PC-9 (cell line): ENCODE results near the gene AGRP. TPM values are rescaled to one million over a fixed set of nuclear protein-coding genes. Genes with fewer than 3 reads are reported as not detected.
A peak's percentile ranks its signal among the peaks of the same experiment; 100 is the strongest.

Experiments used
- BruUV-seq: library from RNA; stranded (reverse); fragments of 400-500 nt; replicated peaks from 2 replicates; lab custom pipeline; 2021; lab: Mats Ljungman, UMichigan
- CTCF ChIA-PET: fragments of 300-600 bp; sonication (Branson Sonifier 250); formaldehyde crosslinking; loops from one replicate; lab custom pipeline; 2022; ENCODE audit warnings: antibody characterized with exemption; lab: Charles Lee
- POLR2A ChIA-PET: fragments of 300-600 bp; sonication (Branson Sonifier 250); formaldehyde crosslinking; loops from one replicate; lab custom pipeline; 2022; ENCODE audit warnings: antibody characterized with exemption; ENCODE audit not compliant: unreplicated experiment; lab: Charles Lee
- DNase-seq, 2 experiments: peaks; one replicate each; pipeline versions ENCODE4 v3.0.0 to v3.0.0-alpha.2; 2015 to 2022; ENCODE audit warnings: mixed read lengths in 1 of 2
- H2AFZ ChIP-seq: fragments of 200-600 bp; sonication (generic); 2 replicates; pipeline ENCODE4 v1.8.1; 2017; ENCODE audit warnings: antibody characterized with exemption
- H3F3A ChIP-seq: fragments of 200-600 bp; sonication (generic); 2 replicates; pipeline ENCODE4 v1.8.1; 2017; ENCODE audit warnings: antibody characterized with exemption, mild to moderate bottlenecking, low read depth; ENCODE audit not compliant: insufficient read depth
- H3K27ac ChIP-seq: fragments of 200-600 bp; sonication (generic); 2 replicates; pipeline ENCODE4 v1.6.1; 2016; ENCODE audit warnings: mixed run types
- H3K27me3 ChIP-seq: fragments of 200-600 bp; sonication (generic); 2 replicates; pipeline ENCODE4 v1.6.1; 2016; ENCODE audit warnings: low read depth, mixed run types; ENCODE audit not compliant: insufficient read depth
- H3K36me3 ChIP-seq: fragments of 200-600 bp; sonication (generic); 2 replicates; pipeline ENCODE4 v1.6.1; 2016; ENCODE audit warnings: low read depth, mixed run types
- H3K4me1 ChIP-seq: fragments of 200-600 bp; sonication (generic); replicated peaks from 2 replicates; pipeline ENCODE4 v1.6.1; 2016; ENCODE audit warnings: mixed run types; ENCODE audit not compliant: insufficient read depth
- H3K4me2 ChIP-seq: fragments of 200-600 bp; sonication (generic); 2 replicates; pipeline ENCODE4 v1.6.1; 2017; ENCODE audit warnings: mixed run types
- H3K4me3 ChIP-seq: fragments of 200-600 bp; sonication (generic); 2 replicates; pipeline ENCODE4 v1.6.1; 2016; ENCODE audit warnings: mixed run types
- H3K79me2 ChIP-seq: fragments of 200-600 bp; sonication (generic); 2 replicates; pipeline ENCODE4 v1.6.1; 2017; ENCODE audit warnings: low read depth, mixed run types
- H3K9me2 ChIP-seq: fragments of 200-600 bp; sonication (generic); 2 replicates; pipeline ENCODE4 v1.8.1; 2017; ENCODE audit warnings: mild to moderate bottlenecking; ENCODE audit not compliant: insufficient read depth
- H3K9me3 ChIP-seq: fragments of 200-600 bp; sonication (generic); 2 replicates; pipeline ENCODE4 v1.8.1; 2016; ENCODE audit warnings: low read depth; ENCODE audit not compliant: insufficient read depth
- H4K20me1 ChIP-seq: fragments of 200-600 bp; sonication (generic); 2 replicates; pipeline ENCODE4 v1.8.1; 2017; ENCODE audit not compliant: insufficient read depth
- EZH2 ChIP-seq: fragments of 200-600 bp; sonication (generic); IDR thresholded peaks from 2 replicates; pipeline ENCODE4 v1.8.0; 2017; ENCODE audit warnings: antibody characterized with exemption, low read depth
- intact Hi-C: fragments of 100-400 bp; cut with micrococcal nuclease; formaldehyde crosslinking; loops from one replicate; pipeline ENCODE4 v1.10.0; 2022; ENCODE audit not compliant: unreplicated experiment
- total RNA-seq: library from RNA; stranded (reverse); gene quantifications from 2 replicates; pipeline ENCODE4 v1.2.3, GENCODE V29; 2021
- TF ChIP-seq, protein P1 (sequence below): fragments of 200-600 bp; sonication (generic); conservative IDR thresholded peaks from 2 replicates; pipeline ENCODE4 v1.6.1; 2017; ENCODE audit warnings: mixed run types, antibody characterized with exemption, mild to moderate bottlenecking, moderate library complexity

Gene AGRP
- total RNA-seq, 1 experiment from 2014 or later: not detected

DNA sequence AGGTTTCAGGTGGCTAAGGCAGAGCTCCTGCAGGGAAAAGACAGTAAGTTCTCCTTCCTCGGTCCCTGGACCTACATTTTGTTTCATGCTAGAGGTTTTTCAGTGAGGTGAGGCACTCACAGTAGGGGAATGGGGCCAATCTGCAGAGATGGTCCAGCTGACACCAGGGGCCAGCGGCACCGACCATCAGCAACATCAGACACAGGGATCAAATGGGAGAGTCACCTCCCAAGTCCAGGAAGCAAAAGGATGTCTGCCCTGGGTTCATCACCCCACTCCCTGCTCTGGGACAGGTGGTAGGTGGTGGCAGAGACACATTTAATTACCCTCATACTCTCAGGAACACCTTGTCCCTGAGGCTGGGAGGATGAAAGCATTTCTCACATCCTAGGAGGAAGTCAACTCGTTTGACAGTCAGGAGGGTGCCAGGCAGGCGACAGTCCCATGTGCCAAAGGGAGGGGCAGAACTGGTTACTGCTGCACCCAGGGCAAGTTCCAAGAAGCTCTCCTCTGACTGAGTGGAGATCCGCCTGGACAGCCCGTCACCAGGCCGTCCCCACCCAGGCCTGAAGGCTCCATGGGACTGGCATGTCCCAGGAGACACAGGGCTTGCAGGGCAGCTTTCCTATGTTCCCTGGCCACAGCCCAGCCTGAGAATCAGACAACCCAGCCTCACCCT, 21.6 kb downstream of the AGRP start:
- Histone ChIP-seq H3K9me2 (no peaks in the 10 kb centered on the region), H3K4me2 (no peak overlapping the region), H3K4me1 (0 out of 2 replicates have a peak, but pooled peaks cover 5% of the 10 kb centered on the region), H3K4me3 (no peak overlapping the region), H2AFZ (no peak overlapping the region), H3K27ac (no peak overlapping the region), H3K9me3 (no peaks in the 10 kb centered on the region), H3F3A (no peaks in the 10 kb centered on the region), H3K36me3 (no peaks in the 10 kb centered on the region), H3K27me3 (no peaks in the 10 kb centered on the region), H3K79me2 (peaks cover 19% of the 10 kb centered on the region), H4K20me1 (peaks cover 55% of the 10 kb centered on the region)
- peak in 1 of 2 experiments; percentile 72 for DNase-seq
- TF ChIP-seq, protein P1, sequence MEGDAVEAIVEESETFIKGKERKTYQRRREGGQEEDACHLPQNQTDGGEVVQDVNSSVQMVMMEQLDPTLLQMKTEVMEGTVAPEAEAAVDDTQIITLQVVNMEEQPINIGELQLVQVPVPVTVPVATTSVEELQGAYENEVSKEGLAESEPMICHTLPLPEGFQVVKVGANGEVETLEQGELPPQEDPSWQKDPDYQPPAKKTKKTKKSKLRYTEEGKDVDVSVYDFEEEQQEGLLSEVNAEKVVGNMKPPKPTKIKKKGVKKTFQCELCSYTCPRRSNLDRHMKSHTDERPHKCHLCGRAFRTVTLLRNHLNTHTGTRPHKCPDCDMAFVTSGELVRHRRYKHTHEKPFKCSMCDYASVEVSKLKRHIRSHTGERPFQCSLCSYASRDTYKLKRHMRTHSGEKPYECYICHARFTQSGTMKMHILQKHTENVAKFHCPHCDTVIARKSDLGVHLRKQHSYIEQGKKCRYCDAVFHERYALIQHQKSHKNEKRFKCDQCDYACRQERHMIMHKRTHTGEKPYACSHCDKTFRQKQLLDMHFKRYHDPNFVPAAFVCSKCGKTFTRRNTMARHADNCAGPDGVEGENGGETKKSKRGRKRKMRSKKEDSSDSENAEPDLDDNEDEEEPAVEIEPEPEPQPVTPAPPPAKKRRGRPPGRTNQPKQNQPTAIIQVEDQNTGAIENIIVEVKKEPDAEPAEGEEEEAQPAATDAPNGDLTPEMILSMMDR: no peak
- TF ChIP-seq EZH2: no peak
- intact Hi-C loops: loop anchor here (10.0 kb wide), 2 partner anchors 267 to 567 kb away; partner anchors contain the start of genes E2F4, ELMO3 and EXOC3L1
- BruUV-seq: no TSS peak
- ChIA-PET POLR2A (no interaction called here), CTCF (interaction anchor here (0.6 to 1.0 kb wide), 2 partner anchors 15 to 102 kb away, joined by 3 read pairs; no protein-coding TSS in a partner anchor)

DNA sequence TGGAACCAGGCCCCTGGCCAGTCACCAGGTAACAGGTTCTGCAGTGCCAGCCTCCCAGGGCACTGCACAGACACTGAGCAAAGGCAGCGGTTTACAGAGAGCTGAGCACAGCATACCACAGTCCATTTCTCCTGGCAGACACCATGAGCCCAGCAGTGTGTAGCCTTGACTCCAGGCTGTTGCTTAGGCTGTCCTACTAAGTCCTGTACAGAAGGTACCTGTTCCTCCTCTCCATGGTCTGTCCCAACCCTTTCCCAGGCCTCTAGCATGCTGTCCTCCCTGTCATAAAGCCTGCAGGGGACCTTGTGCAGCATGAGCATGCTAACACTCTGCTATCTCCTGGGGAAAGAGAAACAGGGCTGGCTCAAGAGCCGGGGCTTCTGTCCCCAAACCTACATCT, 22.4 kb downstream of the AGRP start:
- 0 out of 2 replicates have a peak, but pooled peaks cover 5% of the 10 kb centered on the region for H3K4me1 ChIP-seq
- H3K36me3 ChIP-seq: no peaks in the 10 kb centered on the region
- H3K9me3 ChIP-seq: no peaks in the 10 kb centered on the region
- DNase-seq: no peak
- no peak overlapping the region for H3K4me3 ChIP-seq
- H4K20me1 ChIP-seq: peaks cover 50% of the 10 kb centered on the region
- BruUV-seq: no TSS peak
- no peaks in the 10 kb centered on the region for H3F3A ChIP-seq
- TF ChIP-seq EZH2: no peak
- TF ChIP-seq, protein P1: no peak
- H3K27me3 ChIP-seq: no peaks in the 10 kb centered on the region
- no peak overlapping the region for H2AFZ ChIP-seq
- H3K9me2 ChIP-seq: no peaks in the 10 kb centered on the region
- intact Hi-C loops: loop anchor here (10.0 kb wide), 2 partner anchors 266 to 566 kb away; partner anchors contain the start of genes E2F4, ELMO3 and EXOC3L1
- H3K4me2 ChIP-seq: no peak overlapping the region
- H3K79me2 ChIP-seq: peaks cover 19% of the 10 kb centered on the region
- CTCF ChIA-PET: no interaction called here
- H3K27ac ChIP-seq: no peak overlapping the region
- POLR2A ChIA-PET: no interaction called here

DNA sequence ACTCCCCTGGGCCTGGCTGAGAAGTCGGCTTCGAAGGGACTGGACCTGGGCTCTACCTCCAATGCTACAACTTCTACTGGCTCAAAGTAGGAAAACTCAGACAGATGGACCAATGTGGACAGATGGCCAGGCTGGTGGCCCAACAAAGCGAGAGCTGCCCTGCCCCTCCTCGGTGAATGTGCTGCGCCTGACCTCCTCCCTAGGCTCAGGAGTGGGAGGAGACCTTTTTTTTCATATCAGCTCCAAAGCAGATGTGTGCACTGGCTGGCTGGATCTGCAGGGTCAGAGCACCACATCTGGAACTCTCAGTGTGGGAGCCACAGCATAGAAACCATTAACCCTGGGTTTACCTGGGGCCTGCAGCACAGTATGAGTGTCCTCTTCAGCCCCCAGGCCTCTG, 23.2 kb downstream of the AGRP start:
- Histone ChIP-seq H3K4me2 (no peak overlapping the region), H3K4me3 (no peak overlapping the region), H3K9me3 (no peaks in the 10 kb centered on the region), H3K9me2 (no peaks in the 10 kb centered on the region), H3K79me2 (peaks cover 16% of the 10 kb centered on the region; the same call in 1 of the 2 replicates), H3F3A (no peaks in the 10 kb centered on the region), H3K27me3 (no peaks in the 10 kb centered on the region), H3K4me1 (no peaks in the 10 kb centered on the region), H3K36me3 (no peaks in the 10 kb centered on the region), H3K27ac (no peak overlapping the region), H2AFZ (no peak overlapping the region), H4K20me1 (peaks cover 46% of the 10 kb centered on the region)
- ChIA-PET CTCF (interaction anchor here (0.6 kb wide), 1 partner anchor 307 kb away, joined by 9 read pairs; no protein-coding TSS in a partner anchor), POLR2A (no interaction called here)
- TF ChIP-seq, protein P1: no peak
- no peak for TF ChIP-seq EZH2
- no TSS peak for BruUV-seq
- intact Hi-C loops: loop anchor here (10.0 kb wide), 2 partner anchors 265 to 565 kb away; partner anchors contain the start of genes E2F4, ELMO3 and EXOC3L1
- no peak for DNase-seq
